Inflammatory macrophage treated with lipopolysaccharide for 1 hour (primary cell): Measurements from ENCODE around the gene SCN1B.

Experiments used
- DNase-seq, 2 donors: peaks; one replicate each; pipeline ENCODE4 v3.0.0-alpha.2; 2020 to 2022

The SCN1B gene

GRCh38 chr19:35058370-35058769 is 28.1 kb downstream of the SCN1B start:
- DNase-seq: no peak

GRCh38 chr19:35059006-35059798 is 28.9 kb downstream of the SCN1B start:
- DNase-seq: no peak

- no peak for DNase-seq
Observed at GRCh38 chr19:35059799-35060091, 29.5 kb downstream of the SCN1B start.

GRCh38 chr19:35060160-35060855 is 30.0 kb downstream of the SCN1B start:
- no peak for DNase-seq

- DNase-seq: no peak
Observed at GRCh38 chr19:35061583-35062373, 31.5 kb downstream of the SCN1B start.

- DNase-seq: no peak
Observed at GRCh38 chr19:35062942-35063341, 32.7 kb downstream of the SCN1B start.

- DNase-seq: peak in 1 of 2 donors; percentile 8
Observed at GRCh38 chr19:35063940-35064818, 33.9 kb downstream of the SCN1B start.

GRCh38 chr19:35065574-35065973 is 35.3 kb downstream of the SCN1B start:
- no peak for DNase-seq

- no peak for DNase-seq
Observed at GRCh38 chr19:35066121-35066520, 35.9 kb downstream of the SCN1B start.

- peak; percentile 86 to 98 for DNase-seq
Observed at GRCh38 chr19:35066691-35067563, 36.7 kb downstream of the SCN1B start.

GRCh38 chr19:35068941-35069634 is 38.8 kb downstream of the SCN1B start:
- no peak for DNase-seq

GRCh38 chr19:35069696-35070095 is 39.4 kb downstream of the SCN1B start:
- DNase-seq: no peak

GRCh38 chr19:35070471-35070870 is 40.2 kb downstream of the SCN1B start:
- no peak for DNase-seq

GRCh38 chr19:35073516-35073915 is 43.2 kb downstream of the SCN1B start:
- no peak for DNase-seq

- no peak for DNase-seq
Observed at GRCh38 chr19:35073941-35074340, 43.7 kb downstream of the SCN1B start.

- DNase-seq: no peak
Observed at GRCh38 chr19:35074426-35075201, 44.3 kb downstream of the SCN1B start.

GRCh38 chr19:35075202-35076025 is 45.1 kb downstream of the SCN1B start:
- no peak for DNase-seq

- no peak for DNase-seq
Observed at GRCh38 chr19:35076026-35076370, 45.7 kb downstream of the SCN1B start.

- no peak for DNase-seq
Observed at GRCh38 chr19:35076657-35077056, 46.4 kb downstream of the SCN1B start.
